Raji (cell line): ENCODE results near the gene WDPCP.

Source experiments
- POLR2A ChIP-seq: IDR thresholded peaks from 2 replicates; pipeline ENCODE4 v1.6.1; 2011; ENCODE audit warnings: low read depth, low read length, control low read depth; ENCODE audit not compliant: insufficient read depth

The WDPCP gene

DNA sequence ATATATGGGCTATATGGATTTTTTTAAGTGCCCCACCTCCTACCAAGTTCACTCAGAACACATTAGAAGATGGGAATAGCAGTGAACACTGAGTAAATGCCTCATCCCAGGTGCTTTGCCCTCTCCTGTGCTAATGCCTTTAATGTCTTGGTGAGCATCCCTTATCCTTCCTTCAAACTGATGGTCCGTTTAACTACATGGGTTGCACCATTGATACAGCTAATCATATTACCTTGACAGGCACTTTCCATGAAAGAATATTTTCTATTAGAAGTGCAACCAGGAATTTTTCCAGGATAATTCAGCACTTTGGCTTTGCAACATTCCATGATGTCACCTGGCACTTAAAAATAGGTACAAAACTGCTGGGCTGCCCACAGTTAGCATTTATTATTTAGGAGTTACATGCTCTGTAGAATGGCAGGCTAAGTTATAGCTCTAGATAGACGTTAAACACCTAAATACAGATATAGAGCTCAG lies 74.0 kb downstream of the WDPCP start:
- TF ChIP-seq POLR2A = no peak

- TF ChIP-seq POLR2A = no peak
Observed at GRCh38 chr2:63506320-63506719, 82.0 kb downstream of the WDPCP start.

GRCh38 chr2:63503818-63504217 lies 84.5 kb downstream of the WDPCP start:
- no peak for TF ChIP-seq POLR2A

DNA sequence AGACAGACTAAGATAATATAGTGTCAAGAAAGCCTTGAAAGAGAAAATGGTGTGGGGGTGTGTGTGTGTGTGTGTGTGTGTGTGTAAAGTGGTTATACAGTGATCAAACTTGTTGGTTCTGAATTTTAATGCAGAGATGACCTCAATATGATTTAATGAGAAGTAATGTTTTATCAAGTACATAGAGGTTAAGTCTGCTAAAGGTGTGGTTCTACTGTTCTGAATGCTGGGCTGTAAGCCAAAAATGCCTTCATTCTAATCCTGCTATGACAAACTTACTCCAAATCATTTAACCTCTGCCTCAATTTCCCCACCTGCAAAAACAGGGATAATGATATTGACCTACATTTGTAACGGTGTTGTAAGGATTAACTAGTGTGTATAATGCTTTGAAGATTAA lies 87.9 kb downstream of the WDPCP start:
- no peak for TF ChIP-seq POLR2A

DNA sequence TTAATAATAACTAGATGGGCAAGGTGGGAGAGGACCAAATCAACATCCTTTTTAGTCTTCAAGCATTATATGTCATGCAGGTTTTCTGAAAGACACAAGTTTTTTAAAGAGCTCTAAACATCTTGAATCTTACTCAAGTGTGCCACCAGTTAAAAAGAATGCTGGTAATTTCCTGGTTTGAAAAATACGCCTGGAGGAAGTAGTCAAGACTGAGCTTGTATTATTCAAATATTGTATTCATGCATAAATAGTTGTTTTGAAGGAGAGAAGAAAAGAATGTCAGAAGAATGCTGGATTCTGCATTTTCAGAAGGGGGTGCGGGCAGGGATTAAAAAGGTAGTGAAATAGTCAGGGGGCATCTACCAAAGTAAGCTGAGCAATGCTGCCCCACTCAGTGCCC lies 90.7 kb downstream of the WDPCP start:
- TF ChIP-seq POLR2A = no peak

DNA sequence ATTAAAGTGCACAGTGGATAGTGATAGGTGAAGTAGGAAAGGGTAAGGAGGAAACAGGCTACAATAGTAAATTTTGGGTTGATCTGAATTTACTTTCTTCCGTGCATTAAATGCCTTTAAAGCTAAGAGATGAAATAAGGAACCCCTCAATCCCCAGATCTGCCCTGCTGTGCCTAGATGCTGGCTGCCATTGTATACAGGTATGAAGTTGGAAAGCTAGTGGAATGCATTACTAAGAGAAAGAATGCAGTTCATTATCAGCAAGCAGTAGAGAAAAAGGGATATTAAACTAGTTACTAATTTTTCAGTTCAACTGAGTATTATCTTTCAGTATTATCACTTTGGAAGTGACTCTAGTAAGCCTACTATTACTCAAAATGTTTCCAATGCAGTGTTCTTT lies 93.3 kb downstream of the WDPCP start:
- TF ChIP-seq POLR2A = no peak

- no peak for TF ChIP-seq POLR2A
Observed at GRCh38 chr2:63494100-63494499, 94.2 kb downstream of the WDPCP start.

DNA sequence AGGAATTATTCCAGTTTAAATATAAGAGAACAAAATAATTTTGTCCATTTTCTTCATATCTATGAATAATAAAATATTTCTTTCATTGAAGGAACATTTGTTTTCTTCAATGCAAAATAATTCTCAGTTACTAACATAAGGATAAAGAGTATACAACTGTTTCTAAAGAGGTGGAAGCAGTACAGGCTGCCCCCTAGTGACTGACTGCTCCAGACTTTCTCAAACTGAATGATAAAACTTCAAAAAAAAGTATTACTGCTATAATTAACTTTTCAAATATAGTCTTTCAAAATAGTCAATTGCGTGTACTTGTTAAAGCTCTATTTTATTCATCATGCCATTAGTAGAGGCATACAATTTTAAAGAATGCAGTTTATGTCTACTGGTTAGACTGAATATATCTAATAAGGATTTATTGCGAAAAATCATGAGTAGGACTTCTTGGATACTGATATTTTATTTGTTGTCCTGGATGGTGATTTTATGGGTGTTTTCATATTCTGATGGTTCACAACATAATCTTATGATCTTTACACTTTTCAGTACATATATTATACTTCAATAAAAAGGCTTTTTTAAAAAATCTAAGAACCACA lies 100.1 kb downstream of the WDPCP start:
- no peak for TF ChIP-seq POLR2A

GRCh38 chr2:63486861-63487290 lies 101.4 kb downstream of the WDPCP start:
- TF ChIP-seq POLR2A = no peak

DNA sequence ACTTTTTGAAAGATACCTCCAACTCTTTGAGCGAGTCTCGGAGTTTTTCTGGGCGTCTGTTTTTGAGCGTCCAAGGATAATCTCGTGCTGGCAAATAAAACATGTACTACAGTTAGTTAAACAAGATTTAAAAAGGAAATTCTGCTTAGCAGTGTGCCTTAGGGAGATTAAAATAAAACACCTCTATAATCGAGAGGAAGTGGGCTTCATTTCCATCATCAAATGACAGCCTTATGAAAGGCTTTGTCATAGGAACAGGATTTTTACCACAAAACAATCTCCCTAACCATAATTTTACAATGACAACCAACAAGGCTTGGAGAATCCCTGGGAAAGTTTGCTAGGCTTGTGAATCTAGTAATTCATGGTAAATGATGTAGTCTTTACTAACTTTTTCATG lies 103.4 kb downstream of the WDPCP start:
- TF ChIP-seq POLR2A = no peak

DNA sequence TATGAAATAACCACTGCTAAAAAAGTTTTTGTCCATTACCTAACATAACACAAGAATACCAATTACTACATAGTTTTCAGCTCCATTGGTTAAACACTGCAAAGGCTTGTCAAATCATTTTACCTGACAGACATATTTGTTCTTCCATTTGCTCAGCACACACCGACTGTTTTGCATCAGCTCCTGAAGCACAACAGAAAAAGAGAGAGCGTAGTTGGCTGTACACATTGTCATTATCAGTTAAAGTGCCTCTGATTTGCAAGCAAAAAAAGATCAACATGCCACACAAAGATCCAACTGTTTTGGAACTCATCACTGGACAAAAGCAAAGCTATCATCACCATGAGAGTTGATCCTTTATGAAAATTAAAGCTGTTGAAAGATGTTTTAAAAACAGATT lies 103.8 kb downstream of the WDPCP start:
- no peak for TF ChIP-seq POLR2A

DNA sequence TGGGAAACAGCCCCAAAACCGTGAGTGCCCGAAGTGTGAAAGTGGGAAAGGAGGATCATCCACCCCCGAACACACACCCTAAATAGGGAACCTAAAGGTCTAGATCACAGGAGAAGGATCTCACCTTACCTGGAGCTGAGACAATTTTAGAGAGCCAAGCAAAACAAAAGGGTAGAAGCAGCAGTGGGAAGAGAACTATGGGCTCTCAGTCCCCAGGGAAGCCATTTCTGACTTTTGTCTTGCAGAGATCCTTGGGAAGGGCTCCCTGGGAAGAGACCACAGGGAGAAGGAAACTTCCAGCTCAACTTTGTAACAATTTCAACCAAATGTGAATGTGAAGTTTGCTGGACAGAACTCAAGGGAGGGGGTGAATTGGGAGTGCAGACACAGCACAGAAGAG lies 110.6 kb downstream of the WDPCP start:
- TF ChIP-seq POLR2A = no peak

DNA sequence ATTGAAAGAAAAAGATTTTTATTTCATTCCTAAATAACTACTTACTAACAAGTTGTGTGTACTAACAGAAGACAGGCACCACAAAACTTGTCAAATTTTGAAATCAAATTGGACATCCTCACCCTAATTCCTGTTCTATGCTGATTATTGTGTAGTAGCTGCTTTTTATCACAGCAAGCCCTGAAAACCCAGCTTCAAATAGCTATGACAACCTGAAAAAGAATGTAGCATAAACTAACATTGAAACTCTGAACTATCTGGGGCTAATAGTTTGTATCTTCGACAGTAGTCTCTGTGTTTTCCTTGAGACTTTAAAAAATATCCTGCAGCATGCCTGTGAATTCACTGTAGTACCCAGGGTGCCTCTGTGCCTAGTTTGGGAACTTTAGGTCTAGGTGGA lies 122.6 kb downstream of the WDPCP start:
- no peak for TF ChIP-seq POLR2A

DNA sequence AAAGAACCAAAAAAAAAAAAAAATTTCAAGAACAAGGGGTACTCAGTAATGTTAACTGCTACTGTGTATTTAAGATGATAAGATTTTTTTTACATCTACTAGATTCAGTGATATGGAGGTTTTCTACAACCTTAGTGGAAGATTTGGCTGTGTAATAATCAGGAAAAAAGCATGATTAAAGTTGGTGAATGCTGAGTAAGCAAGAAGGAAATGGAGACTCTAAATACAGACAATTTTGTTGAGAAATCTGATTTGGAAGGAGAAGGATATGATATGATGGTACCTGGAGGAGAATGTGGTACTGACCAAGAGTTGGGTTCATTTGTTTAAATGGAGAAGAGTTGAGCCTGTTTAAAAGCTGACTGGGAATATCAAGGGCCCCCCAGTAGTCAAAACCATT lies 125.1 kb downstream of the WDPCP start:
- no peak for TF ChIP-seq POLR2A

DNA sequence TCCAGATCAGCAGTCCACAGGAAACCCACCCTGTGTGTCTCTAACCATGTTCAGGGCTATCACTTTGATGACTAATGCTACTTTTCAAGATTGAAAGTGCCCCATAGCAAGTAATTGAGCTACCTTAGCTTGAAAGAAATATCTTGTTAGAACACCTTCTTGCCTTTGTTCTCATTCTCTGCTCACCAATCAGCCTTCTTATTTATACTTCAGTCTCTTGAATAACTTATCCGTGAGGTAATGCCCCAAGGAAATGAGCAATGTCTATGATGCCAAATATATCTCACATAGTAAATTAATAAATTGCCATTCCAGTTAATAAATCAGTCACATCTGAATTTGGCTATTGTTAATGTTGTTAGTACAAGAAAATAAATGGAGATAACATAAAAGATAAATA lies 141.6 kb downstream of the WDPCP start:
- no peak for TF ChIP-seq POLR2A

DNA sequence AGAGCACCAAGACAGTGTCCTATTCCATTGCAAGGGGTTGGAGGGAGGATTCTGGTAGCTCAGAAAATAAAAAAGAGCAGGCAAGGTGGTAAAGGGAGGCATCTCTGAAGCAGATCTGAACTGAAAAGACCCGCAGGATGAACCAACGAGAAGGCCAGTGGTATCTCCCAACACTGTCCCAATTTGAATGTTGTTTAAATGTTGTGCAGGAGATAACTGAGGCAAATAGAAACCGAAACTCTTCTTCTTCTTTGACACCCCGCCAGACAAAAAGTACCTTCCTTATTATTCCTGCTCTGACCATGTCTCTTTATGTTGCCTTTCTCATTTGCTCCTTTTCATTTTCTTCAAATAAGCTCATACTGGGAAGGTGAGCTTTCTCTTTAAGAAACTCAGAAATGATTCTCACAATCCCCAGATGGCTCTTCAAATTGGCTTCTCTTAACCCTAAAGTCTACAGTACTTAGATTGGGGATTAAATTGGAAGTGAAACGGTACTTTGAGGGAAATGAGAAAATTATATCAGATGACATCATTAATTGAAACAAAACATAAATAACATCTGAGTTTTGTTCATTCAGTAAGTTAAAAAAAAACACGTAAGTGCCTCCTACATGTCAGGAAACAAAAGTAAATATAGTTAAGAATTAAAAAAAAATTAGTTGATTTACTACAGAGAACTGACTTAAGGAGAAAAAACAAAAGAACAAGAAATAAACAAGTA lies 143.6 kb downstream of the WDPCP start:
- TF ChIP-seq POLR2A = no peak

DNA sequence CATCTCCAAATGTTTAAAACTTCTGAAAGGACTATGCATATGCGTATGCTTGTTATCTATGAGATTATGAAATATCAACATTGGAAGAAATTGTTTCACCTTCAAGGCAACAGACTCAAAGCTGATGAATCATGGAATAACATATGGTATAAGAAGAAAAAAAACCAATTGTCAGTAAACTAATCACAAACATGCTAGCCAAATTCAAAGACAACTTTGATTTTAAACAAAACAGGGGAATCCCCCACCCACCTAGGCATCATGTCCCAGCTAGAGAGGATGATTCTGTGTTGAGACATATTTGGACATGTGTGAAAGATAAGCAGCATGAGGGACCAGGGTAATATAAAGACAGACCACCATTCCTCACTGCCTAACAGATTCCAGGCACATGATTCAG lies 147.7 kb downstream of the WDPCP start:
- TF ChIP-seq POLR2A = no peak
